ENCODE results near the gene UGT8.

DNA sequence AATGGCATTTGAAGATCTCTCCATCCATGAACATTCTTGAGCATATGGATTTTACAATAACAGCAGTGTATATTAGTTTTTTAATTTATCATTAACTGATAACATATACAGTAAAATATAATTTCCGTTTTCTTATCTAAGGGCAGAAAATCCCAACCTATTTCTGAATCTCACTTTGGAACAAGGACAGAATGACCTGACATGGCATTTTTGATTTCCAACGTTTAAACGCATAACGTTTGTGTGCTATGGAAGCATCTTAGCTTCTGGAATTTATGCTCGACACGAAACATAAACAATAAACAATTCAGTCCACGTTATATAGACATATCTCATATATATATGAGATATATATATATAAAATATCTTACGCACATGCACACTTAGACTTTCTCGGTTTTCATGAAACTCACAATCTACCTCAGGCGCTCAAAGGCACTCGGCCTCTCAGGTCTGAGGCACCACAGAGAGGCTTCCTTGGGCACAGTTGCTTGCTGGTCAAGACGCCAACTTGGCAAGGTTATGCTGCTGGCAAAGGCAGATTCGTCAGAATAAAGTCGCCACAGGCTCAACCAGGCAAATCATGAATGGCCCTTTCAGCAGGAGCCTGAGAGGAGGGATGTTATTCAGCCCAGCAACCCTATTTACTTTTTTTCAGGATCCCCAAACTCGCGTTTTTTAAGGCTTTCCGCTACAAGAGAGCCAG is 1.0 kb upstream of the UGT8 start:
- TF ChIP-seq, protein P1, sequence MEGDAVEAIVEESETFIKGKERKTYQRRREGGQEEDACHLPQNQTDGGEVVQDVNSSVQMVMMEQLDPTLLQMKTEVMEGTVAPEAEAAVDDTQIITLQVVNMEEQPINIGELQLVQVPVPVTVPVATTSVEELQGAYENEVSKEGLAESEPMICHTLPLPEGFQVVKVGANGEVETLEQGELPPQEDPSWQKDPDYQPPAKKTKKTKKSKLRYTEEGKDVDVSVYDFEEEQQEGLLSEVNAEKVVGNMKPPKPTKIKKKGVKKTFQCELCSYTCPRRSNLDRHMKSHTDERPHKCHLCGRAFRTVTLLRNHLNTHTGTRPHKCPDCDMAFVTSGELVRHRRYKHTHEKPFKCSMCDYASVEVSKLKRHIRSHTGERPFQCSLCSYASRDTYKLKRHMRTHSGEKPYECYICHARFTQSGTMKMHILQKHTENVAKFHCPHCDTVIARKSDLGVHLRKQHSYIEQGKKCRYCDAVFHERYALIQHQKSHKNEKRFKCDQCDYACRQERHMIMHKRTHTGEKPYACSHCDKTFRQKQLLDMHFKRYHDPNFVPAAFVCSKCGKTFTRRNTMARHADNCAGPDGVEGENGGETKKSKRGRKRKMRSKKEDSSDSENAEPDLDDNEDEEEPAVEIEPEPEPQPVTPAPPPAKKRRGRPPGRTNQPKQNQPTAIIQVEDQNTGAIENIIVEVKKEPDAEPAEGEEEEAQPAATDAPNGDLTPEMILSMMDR (IDR thresholded peaks at IDR 0.05), result no peak
- TF ChIP-seq POLR2AphosphoS5 (IDR thresholded peaks at IDR 0.05) (no peak), POLR2A (IDR thresholded peaks at IDR 0.05) (no peak)

All from upper lobe of left lung (tissue), 4 donors.